BJ (cell line): ENCODE measurements around the gene HBS1L. TPM values are rescaled to one million over a fixed set of nuclear protein-coding genes. Genes with fewer than 3 reads are reported as not detected.
"Not testable (repeated sequence)": the region's sequence is repeated elsewhere in the genome, so short reads cannot be mapped to it uniquely, and the experiment has no call there.

ENCODE experiments used
- CTCF ChIA-PET: fragments of 350-600 bp; formaldehyde crosslinking; extraction: SDS; loops from one replicate; lab custom pipeline; 2021; ENCODE audit warnings: antibody characterized with exemption, inconsistent platforms; lab: Yijun Ruan, JAX
- POLR2A ChIA-PET: fragments of 300-600 bp; sonication (Branson Sonifier 250); formaldehyde crosslinking; extraction: SDS; loops from one replicate; lab custom pipeline; 2021; ENCODE audit warnings: antibody characterized with exemption; lab: Charles Lee
- DNase-seq: peaks from one replicate; pipeline ENCODE4 v3.0.0-alpha.2; 2011; ENCODE audit warnings: low read depth
- H3K27me3 ChIP-seq: 2 replicates; pipeline ENCODE4 v1.6.0; 2011; ENCODE audit warnings: low read length; ENCODE audit not compliant: control insufficient read depth, insufficient read depth
- H3K36me3 ChIP-seq: 2 replicates; pipeline ENCODE4 v1.5.1; 2011; ENCODE audit warnings: low read length; ENCODE audit not compliant: control insufficient read depth, insufficient read depth
- H3K4me3 ChIP-seq: 2 replicates; pipeline ENCODE4 v1.5.1; 2011; ENCODE audit warnings: low read depth, mild to moderate bottlenecking, control low read depth, low read length
- CTCF ChIP-seq: IDR thresholded peaks from 2 replicates; pipeline ENCODE4 v1.5.1; 2011; ENCODE audit warnings: low read depth, mild to moderate bottlenecking, control low read depth, inconsistent platforms, low read length, moderate library complexity; ENCODE audit not compliant: insufficient read depth
- polyA plus RNA-seq: library from polyadenylated mRNA; depleted of rRNA; stranded (reverse); fragments of >200 nt; gene quantifications from 2 replicates; pipeline ENCODE4 v1.2.3, GENCODE V29; 2011

Gene HBS1L
- polyA plus RNA-seq, 1 experiment, result 44.3 TPM

DNA sequence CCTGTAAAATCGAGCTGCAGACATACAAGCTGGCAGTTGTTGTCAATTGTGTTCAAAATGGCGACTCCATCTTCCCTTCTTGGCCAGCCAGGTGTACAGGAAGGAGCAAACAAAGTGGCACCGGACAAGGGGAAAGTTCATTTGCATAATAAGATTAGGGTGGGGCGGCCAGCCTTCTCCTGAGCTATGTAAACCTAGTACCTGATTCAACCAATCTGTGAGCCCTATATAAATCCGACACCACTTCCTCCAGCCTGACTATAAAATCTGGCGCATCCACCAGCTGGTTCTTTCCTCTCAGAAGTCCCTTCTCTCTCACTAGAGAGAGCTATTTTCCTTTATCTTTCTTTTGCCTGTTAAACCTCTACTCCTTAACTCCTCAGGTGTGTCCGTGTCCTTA lies 8.1 kb upstream of the HBS1L start:
- CTCF ChIA-PET, result no interaction called here
- TF ChIP-seq CTCF, result 0 out of 2 replicates have a peak, but pooled peaks have one; percentile 2
- POLR2A ChIA-PET, result no interaction called here
- Histone ChIP-seq H3K4me3 (no peak overlapping the region), H3K27me3 (peaks cover 6% of the 10 kb centered on the region; the same call in 1 of the 2 replicates), H3K36me3 (no peaks in the 10 kb centered on the region)
- DNase-seq, result no peak

DNA sequence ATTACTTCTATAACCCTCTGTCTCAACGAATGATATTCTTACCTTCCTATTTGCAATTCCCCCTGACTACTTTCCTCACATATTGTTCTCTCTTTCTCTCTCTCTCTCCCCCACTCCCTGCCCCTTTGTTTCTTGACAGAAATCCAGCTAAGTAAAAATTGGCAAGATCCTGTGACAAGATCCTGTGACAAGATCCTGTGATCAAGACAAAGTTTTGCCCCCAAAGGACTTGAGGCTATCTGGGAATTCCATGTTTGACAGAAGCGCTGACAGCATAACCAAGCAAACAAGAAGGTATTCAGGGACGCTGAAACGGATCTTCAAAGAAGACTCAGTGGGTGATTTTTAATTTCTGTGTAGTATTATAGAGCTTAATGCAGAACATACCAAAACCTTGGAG lies 5.5 kb upstream of the HBS1L start:
- Histone ChIP-seq H3K4me3 (no peak overlapping the region), H3K36me3 (no peaks in the 10 kb centered on the region), H3K27me3 (peaks cover 6% of the 10 kb centered on the region; the same call in 1 of the 2 replicates)
- TF ChIP-seq CTCF, result no peak
- POLR2A ChIA-PET, result no interaction called here
- CTCF ChIA-PET, result no interaction called here
- no peak for DNase-seq

DNA sequence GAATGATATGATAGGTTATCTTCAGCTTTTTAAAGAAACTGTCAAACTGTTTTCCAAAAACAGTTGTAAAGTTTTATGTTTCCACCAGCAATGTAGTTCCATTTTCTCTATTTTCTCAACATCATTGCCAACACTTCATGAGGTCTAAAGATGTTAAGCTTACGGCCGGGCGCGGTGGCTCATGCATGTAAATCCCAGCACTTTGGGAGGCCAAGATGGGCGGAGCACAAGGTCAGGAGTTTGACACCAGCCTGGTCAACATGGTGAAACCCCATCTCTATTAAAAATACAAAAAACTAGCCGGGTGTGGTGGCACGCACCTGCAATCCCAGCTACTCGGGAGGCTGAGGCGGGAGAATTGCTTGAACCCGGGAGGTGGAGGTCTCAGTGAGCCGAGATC lies 3.7 kb upstream of the HBS1L start:
- H3K36me3 ChIP-seq, DNase-seq, H3K27me3 ChIP-seq, POLR2A ChIA-PET, H3K4me3 ChIP-seq: not testable (repeated sequence)
- CTCF ChIA-PET, result interaction anchor here (0.6 kb wide), 2 partner anchors 109 to 745 kb away, joined by 3 read pairs; no protein-coding TSS in a partner anchor

GRCh38 chr6:135056632-135057031 lies 2.0 kb upstream of the HBS1L start:
- TF ChIP-seq CTCF, result no peak
- H3K4me3 ChIP-seq, result no peak overlapping the region
- H3K36me3 ChIP-seq, result no peaks in the 10 kb centered on the region
- DNase-seq, result no peak
- POLR2A ChIA-PET, result no interaction called here
- H3K27me3 ChIP-seq, result 0 out of 2 replicates have a peak, but pooled peaks cover 2% of the 10 kb centered on the region
- CTCF ChIA-PET, result no interaction called here

- Histone ChIP-seq H3K27me3 (no peaks in the 10 kb centered on the region), H3K4me3 (peak overlapping the region; percentile 85), H3K36me3 (no peaks in the 10 kb centered on the region)
- ChIA-PET POLR2A (no interaction called here), CTCF (interaction anchor here (1.2 to 1.6 kb wide), 2 partner anchors 8 to 17 kb away, joined by 3 to 4 read pairs; no protein-coding TSS in a partner anchor)
- no peak for TF ChIP-seq CTCF
- no peak for DNase-seq
Measured at GRCh38 chr6:135054226-135054568, 425 bp downstream of the HBS1L start.

DNA sequence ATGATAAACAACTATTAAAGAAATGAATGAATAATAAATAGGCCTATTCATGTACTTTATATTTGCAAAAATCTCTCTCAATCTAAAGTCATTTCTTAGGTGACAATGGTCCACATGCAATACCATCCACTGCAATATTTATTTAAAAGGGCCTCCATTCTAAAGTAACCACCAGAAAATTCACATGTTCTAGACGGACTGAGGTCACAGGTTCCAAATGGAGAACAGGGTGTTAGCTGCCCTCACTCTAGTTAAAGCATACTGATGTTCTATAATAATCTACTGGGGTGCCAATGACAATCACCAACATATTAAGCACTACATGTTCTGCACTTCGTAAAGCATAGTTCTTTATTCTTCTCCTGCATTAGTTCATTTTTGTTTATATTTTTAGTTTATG lies 1.2 kb downstream of the HBS1L start:
- ChIA-PET CTCF (interaction anchor here (1.6 kb wide), 1 partner anchor 8 kb away, joined by 4 read pairs; no protein-coding TSS in a partner anchor), POLR2A (no interaction called here)
- no peak for DNase-seq
- Histone ChIP-seq H3K36me3 (peaks cover 2% of the 10 kb centered on the region; the same call in 1 of the 2 replicates), H3K4me3 (peak overlapping the region; percentile 85; the same call in 1 of the 2 replicates), H3K27me3 (no peaks in the 10 kb centered on the region)
- no peak for TF ChIP-seq CTCF
